Measurements from ENCODE around the gene ZNF263.

Gene ZNF263

DNA sequence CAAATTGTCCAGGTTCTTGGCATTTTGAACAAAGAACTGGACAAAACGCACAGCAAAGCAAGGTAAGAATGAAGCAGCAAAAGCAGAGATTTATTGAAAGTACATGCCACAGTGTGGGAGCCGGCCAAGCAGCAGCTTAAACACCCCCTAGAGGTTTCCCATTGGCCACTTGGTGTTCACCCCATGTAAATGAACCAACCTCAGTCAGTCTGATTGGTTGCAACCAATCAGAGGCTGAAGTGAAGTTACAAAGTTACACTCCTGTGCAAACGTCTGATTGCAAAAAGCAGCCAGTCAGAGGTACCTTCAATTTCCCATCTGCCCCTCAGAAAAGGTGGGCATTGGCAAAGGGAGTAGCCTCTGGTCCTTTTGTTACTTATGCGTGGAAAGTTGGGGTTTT is 8.8 kb upstream of the ZNF263 start:
- no peaks in the 10 kb centered on the region for H3K36me3 ChIP-seq (ENCODE audit: control insufficient read depth, insufficient read depth, low read length)
- no peaks in the 10 kb centered on the region for H3K27me3 ChIP-seq (ENCODE audit: control insufficient read depth, insufficient read depth, low read length)
- no peak overlapping the region for H3K4me3 ChIP-seq (ENCODE audit: low read length)
- H3K4me1 ChIP-seq (ENCODE audit: control insufficient read depth, insufficient read depth, low read length) = no peaks in the 10 kb centered on the region
- no peaks in the 10 kb centered on the region for H3K9me3 ChIP-seq (ENCODE audit: control insufficient read depth, low read length)
- H3K9ac ChIP-seq (ENCODE audit: low read length) = no peak overlapping the region

DNA sequence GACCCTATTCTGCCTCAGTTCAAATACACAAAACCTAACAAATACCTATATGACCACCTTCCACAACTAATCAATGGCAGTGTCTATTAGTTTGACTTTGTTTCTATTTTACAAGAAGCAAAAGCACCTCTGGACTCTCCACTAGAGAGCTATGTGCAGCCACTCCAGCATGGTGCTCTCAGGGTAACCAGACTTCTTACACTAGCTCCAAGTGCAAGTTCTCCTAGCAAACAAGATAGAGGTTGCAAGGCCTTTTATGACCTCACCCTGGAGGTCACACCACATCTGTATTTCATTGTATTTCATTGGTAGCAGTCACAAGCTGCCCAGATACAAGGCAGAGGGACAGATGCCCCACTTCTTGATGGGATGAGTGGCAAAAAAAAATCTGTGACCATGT is 8.3 kb upstream of the ZNF263 start:
- Histone ChIP-seq H3K9ac (ENCODE audit: low read length) (no peak overlapping the region), H3K4me1 (ENCODE audit: control insufficient read depth, insufficient read depth, low read length) (no peaks in the 10 kb centered on the region), H3K4me3 (ENCODE audit: low read length) (no peak overlapping the region), H3K27me3 (ENCODE audit: control insufficient read depth, insufficient read depth, low read length) (no peaks in the 10 kb centered on the region), H3K36me3 (ENCODE audit: control insufficient read depth, insufficient read depth, low read length) (no peaks in the 10 kb centered on the region), H3K9me3 (ENCODE audit: control insufficient read depth, low read length) (no peaks in the 10 kb centered on the region)

DNA sequence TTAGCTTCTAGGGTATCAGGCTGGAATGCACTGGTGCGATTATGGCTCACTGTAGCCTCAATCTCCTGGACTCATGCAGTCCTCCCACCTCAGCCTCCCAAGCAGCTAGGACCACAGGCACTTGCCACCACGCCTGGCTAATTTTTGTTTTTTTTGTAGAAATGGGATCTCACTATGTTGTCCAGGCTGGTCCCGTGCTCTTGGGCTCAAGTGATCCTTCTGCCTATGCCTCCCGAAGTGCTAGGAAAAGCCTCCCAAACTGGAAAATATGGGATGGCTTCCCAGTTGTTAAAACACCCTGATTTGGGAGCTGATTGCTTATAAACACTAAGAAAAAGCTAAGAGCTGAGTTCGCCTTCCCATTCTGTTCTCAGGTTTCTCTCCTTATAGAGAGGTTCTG is 6.6 kb upstream of the ZNF263 start:
- no peaks in the 10 kb centered on the region for H3K27me3 ChIP-seq (ENCODE audit: control insufficient read depth, insufficient read depth, low read length)
- H3K36me3 ChIP-seq (ENCODE audit: control insufficient read depth, insufficient read depth, low read length) = no peaks in the 10 kb centered on the region
- H3K9me3 ChIP-seq (ENCODE audit: control insufficient read depth, low read length) = no peaks in the 10 kb centered on the region
- H3K4me1 ChIP-seq (ENCODE audit: control insufficient read depth, insufficient read depth, low read length) = no peaks in the 10 kb centered on the region
- no peak overlapping the region for H3K4me3 ChIP-seq (ENCODE audit: low read length)
- H3K9ac ChIP-seq (ENCODE audit: low read length) = no peak overlapping the region

DNA sequence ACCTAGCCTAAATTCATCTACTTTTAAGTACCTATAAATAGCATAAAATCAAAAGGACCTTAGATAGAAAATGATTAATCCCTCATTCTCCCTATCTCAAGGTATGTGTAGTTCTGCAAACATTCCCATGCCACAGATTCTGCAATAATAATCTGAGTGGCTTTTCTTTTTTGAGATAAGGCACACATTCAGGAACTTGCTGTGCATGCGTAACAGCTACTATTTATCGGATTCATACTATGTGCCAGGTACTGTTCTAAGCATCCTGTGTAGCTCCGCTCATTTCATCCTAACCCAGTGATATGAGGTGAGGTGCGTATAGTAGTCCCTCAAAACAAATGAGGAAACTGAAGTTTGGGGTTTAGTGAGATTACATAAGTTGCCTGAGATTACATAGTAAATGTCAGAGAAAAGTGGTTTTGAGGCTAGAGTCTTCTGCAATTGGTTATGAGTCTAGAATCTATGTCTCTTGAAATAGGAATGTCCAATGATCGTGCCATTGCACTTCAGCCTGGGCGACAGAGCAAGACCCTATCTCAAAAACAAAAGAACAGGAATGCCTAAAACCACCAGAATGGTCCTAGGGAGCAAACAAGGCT is 2.0 kb upstream of the ZNF263 start:
- Histone ChIP-seq H3K4me3 (ENCODE audit: low read length) (no peak overlapping the region), H3K4me1 (ENCODE audit: control insufficient read depth, insufficient read depth, low read length) (peaks cover 6% of the 10 kb centered on the region), H3K9ac (ENCODE audit: low read length) (no peak overlapping the region), H3K9me3 (ENCODE audit: control insufficient read depth, low read length) (no peaks in the 10 kb centered on the region), H3K27me3 (ENCODE audit: control insufficient read depth, insufficient read depth, low read length) (no peaks in the 10 kb centered on the region), H3K36me3 (ENCODE audit: control insufficient read depth, insufficient read depth, low read length) (peaks cover 7% of the 10 kb centered on the region)

DNA sequence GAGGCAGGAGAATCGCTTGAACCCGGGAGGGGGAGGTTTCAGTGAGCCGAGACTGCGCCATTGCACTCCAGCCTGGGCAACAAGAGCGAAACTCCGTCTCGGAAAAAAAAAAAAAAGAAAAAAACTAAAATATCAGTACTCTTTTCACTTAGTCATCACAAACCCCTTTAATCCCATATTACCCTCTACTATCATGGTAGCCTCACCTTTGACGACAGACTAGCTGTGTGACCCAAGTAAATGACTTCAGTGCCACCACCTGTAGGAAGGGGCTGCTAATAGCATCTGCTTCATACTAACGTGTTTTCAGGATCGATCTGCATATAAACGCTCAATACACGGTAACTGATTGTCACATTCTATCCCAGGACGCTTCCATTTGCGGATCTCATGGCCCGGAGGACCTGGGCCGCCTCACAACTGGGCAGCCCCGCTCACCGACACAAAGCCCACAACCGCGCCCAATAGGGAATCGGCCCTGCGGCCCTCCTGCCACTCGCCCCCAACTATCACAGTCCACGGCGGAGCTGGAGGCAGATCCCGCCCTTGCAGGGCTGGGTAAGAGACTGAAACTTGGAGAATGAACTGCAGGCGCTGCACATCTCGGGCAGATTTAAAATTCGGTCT is 1.1 kb upstream of the ZNF263 start:
- no peaks in the 10 kb centered on the region for H3K27me3 ChIP-seq (ENCODE audit: control insufficient read depth, insufficient read depth, low read length)
- H3K36me3 ChIP-seq (ENCODE audit: control insufficient read depth, insufficient read depth, low read length) = peaks cover 13% of the 10 kb centered on the region
- no peaks in the 10 kb centered on the region for H3K9me3 ChIP-seq (ENCODE audit: control insufficient read depth, low read length)
- peak overlapping the region; percentile 85 for H3K4me3 ChIP-seq (ENCODE audit: low read length)
- peaks cover 6% of the 10 kb centered on the region for H3K4me1 ChIP-seq (ENCODE audit: control insufficient read depth, insufficient read depth, low read length)
- H3K9ac ChIP-seq (ENCODE audit: low read length) = peak overlapping the region; percentile 81

DNA sequence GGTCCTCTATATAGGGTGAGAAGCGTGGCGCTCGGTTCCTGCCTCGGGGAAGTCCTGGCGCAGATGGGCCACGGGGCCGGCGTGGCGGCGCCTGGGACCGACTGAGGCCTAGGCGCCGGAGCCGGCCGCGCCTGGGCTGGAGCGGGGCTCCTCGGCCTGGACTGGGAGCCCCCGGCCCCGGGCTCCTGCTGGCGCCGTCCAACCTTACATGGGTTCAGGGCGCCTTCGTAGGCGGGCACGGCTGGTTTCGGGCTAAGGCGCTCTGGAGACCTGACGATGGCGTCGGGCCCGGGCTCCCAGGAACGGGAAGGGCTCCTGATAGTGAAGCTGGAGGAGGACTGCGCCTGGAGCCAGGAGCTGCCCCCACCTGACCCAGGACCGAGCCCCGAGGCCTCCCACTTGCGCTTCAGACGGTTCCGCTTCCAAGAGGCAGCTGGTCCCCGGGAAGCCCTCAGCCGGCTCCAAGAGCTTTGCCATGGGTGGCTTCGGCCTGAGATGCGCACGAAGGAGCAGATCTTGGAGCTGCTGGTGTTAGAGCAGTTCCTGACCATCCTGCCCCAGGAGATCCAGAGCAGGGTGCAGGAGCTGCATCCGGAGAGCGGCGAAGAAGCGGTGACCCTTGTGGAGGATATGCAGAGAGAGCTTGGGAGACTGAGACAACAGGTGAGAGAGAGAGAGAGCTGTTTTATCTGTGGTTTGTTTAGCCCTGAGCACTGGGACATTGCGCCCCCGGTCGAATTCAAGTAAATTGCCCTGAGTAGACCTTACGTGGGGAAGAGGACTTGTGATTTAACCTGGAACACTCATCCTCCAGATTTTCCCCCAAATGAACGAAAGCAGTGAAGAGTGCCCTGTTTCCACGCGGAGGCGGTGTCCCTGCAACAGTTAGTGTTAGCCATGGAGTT is 504 bp downstream of the ZNF263 start:
- peaks cover 13% of the 10 kb centered on the region for H3K36me3 ChIP-seq (ENCODE audit: control insufficient read depth, insufficient read depth, low read length)
- peak overlapping the region; percentile 81 for H3K9ac ChIP-seq (ENCODE audit: low read length)
- peaks cover 7% of the 10 kb centered on the region for H3K9me3 ChIP-seq (ENCODE audit: control insufficient read depth, low read length)
- no peaks in the 10 kb centered on the region for H3K27me3 ChIP-seq (ENCODE audit: control insufficient read depth, insufficient read depth, low read length)
- H3K4me1 ChIP-seq (ENCODE audit: control insufficient read depth, insufficient read depth, low read length) = peaks cover 6% of the 10 kb centered on the region
- peak overlapping the region; percentile 85 for H3K4me3 ChIP-seq (ENCODE audit: low read length)

DNA sequence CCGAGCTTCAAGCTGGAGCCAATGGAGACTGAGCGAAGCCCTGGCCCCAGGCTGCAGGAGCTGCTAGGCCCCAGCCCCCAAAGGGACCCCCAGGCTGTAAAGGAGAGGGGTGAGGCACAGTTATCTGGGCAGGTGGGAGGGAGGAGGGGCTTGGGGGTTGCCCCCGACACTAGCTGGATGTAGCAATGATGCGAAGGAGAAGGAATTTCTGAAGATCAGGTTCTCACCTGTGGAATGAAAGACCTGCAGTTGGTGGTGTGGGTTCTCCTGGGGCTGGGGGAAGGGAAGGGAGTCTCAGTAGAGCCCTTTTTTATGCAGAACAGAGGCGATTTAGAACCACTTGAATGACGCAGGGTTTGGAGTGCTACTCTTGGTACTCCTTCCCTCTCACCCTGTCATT is 1.8 kb downstream of the ZNF263 start:
- no peaks in the 10 kb centered on the region for H3K27me3 ChIP-seq (ENCODE audit: control insufficient read depth, insufficient read depth, low read length)
- H3K9me3 ChIP-seq (ENCODE audit: control insufficient read depth, low read length) = peaks cover 21% of the 10 kb centered on the region
- no peak overlapping the region for H3K4me3 ChIP-seq (ENCODE audit: low read length)
- H3K36me3 ChIP-seq (ENCODE audit: control insufficient read depth, insufficient read depth, low read length) = peaks cover 25% of the 10 kb centered on the region
- no peak overlapping the region for H3K9ac ChIP-seq (ENCODE audit: low read length)
- peaks cover 6% of the 10 kb centered on the region for H3K4me1 ChIP-seq (ENCODE audit: control insufficient read depth, insufficient read depth, low read length)

DNA sequence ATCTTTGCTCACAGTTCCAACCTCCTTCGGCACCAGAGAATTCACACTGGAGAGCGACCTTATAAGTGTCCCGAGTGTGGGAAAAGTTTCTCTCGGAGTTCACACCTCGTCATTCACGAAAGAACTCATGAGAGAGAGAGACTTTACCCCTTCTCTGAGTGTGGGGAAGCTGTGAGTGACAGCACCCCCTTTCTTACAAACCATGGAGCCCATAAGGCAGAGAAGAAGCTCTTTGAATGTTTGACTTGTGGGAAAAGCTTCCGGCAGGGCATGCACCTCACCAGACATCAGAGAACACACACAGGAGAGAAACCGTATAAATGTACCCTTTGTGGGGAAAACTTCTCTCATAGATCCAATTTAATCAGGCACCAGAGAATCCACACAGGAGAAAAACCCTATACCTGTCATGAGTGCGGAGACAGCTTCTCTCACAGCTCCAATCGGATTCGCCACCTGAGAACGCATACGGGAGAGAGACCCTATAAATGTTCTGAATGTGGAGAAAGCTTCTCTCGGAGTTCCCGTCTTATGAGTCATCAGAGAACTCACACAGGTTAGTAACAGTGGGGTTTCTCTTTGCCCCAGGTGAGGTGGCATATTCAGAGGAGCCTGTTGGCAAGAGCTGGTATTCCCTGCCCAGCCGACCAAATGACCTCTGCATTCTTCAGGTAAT is 6.8 kb downstream of the ZNF263 start:
- Histone ChIP-seq H3K4me1 (ENCODE audit: control insufficient read depth, insufficient read depth, low read length) (no peaks in the 10 kb centered on the region), H3K9me3 (ENCODE audit: control insufficient read depth, low read length) (peaks cover 35% of the 10 kb centered on the region), H3K9ac (ENCODE audit: low read length) (no peak overlapping the region), H3K27me3 (ENCODE audit: control insufficient read depth, insufficient read depth, low read length) (no peaks in the 10 kb centered on the region), H3K4me3 (ENCODE audit: low read length) (peak overlapping the region; percentile 9), H3K36me3 (ENCODE audit: control insufficient read depth, insufficient read depth, low read length) (peaks cover 34% of the 10 kb centered on the region)

DNA sequence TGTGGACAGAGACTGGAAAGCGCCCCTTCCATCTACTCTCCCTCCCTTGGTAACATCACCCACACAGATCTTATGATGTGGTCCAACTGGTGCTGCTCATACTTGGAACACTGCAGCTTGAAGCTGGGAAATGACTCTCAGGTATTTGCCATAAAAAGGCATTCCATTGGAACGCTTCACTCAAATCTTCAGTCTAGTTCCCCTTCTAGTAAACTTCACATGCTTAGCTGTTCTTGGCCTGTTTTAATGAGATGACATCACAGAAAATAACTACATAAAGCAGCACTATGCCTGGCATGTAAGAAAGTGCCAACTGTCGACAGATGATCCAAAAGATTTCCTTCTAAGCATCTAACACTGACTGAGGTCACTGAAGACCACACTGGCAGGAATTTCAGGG is 9.3 kb downstream of the ZNF263 start:
- Histone ChIP-seq H3K9me3 (ENCODE audit: control insufficient read depth, low read length) (peaks cover 44% of the 10 kb centered on the region), H3K27me3 (ENCODE audit: control insufficient read depth, insufficient read depth, low read length) (no peaks in the 10 kb centered on the region), H3K36me3 (ENCODE audit: control insufficient read depth, insufficient read depth, low read length) (peaks cover 21% of the 10 kb centered on the region), H3K4me3 (ENCODE audit: low read length) (no peak overlapping the region), H3K9ac (ENCODE audit: low read length) (no peak overlapping the region), H3K4me1 (ENCODE audit: control insufficient read depth, insufficient read depth, low read length) (no peaks in the 10 kb centered on the region)

DNA sequence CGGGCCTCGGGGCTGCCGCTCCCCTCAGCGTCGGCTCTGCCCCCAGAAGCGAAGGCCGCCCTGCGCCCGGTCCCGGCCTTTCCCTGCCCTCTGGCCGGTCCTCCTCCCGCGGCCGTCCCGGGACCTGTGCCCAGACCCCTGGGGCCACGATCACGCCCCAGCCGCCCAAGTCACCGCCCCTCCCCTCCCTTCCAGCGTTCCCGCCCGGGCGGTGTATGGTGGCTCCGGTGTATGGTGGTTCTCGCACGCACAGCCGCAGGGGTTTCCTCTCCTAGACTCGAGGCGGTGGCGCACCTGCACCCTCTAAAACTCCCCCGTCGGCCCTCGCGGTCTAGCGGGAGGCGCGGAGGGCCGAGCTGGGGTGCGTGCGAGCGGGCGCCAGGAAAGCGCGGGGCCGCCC is 11.9 kb downstream of the ZNF263 start:
- Histone ChIP-seq H3K27me3 (ENCODE audit: control insufficient read depth, insufficient read depth, low read length) (no peaks in the 10 kb centered on the region), H3K4me1 (ENCODE audit: control insufficient read depth, insufficient read depth, low read length) (no peaks in the 10 kb centered on the region), H3K4me3 (ENCODE audit: low read length) (no peak overlapping the region), H3K9me3 (ENCODE audit: control insufficient read depth, low read length) (peaks cover 27% of the 10 kb centered on the region), H3K36me3 (ENCODE audit: control insufficient read depth, insufficient read depth, low read length) (peaks cover 8% of the 10 kb centered on the region), H3K9ac (ENCODE audit: low read length) (no peak overlapping the region)

DNA sequence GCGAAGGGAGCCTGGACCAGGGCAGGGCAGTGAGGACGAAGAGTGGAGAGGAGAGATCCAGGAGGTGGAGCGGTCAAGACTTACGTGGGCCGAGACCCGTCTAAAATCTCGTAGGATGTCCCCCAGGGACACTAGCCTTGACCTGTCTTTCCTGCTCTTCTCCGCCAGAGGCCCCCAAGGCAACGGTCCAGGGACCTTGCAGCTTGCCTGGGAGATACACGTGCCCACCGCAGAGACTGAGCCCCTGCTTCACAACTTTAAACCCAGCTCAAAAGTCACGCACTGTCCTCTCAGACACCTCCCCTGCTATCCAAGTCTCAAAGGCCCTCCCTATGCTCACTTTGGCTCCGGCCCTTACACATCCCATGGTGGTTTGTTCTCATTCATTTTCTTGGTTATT is 12.5 kb downstream of the ZNF263 start:
- peaks cover 21% of the 10 kb centered on the region for H3K9me3 ChIP-seq (ENCODE audit: control insufficient read depth, low read length)

DNA sequence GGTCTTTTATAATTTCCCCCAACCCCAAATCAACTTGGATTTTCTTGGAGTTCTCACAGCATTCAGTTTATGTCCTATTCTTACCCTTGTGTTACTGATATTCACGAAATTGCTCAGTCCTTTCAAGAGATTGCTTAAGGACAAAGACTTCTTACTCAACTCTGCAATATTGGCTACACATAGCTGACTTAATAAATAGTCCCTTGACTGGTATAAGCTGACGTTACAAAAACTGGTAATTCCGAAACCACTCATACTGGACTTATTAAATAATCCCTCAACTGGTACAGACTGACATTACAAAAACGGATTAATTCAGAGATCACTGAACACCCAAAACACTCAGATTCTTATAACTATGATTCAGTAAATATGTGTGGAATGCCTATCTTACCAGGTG is 21.1 kb downstream of the ZNF263 start:
- Histone ChIP-seq H3K9ac (ENCODE audit: low read length) (no peak overlapping the region), H3K4me1 (ENCODE audit: control insufficient read depth, insufficient read depth, low read length) (peaks cover 6% of the 10 kb centered on the region), H3K4me3 (ENCODE audit: low read length) (peak overlapping the region; percentile 75), H3K9me3 (ENCODE audit: control insufficient read depth, low read length) (peaks cover 52% of the 10 kb centered on the region), H3K36me3 (ENCODE audit: control insufficient read depth, insufficient read depth, low read length) (peaks cover 7% of the 10 kb centered on the region), H3K27me3 (ENCODE audit: control insufficient read depth, insufficient read depth, low read length) (no peaks in the 10 kb centered on the region)

More for the DNA sequence above, 12.5 kb downstream of the ZNF263 start:
- no peaks in the 10 kb centered on the region for H3K27me3 ChIP-seq (ENCODE audit: control insufficient read depth, insufficient read depth, low read length)
- H3K36me3 ChIP-seq (ENCODE audit: control insufficient read depth, insufficient read depth, low read length) = peaks cover 3% of the 10 kb centered on the region
- H3K4me3 ChIP-seq (ENCODE audit: low read length) = no peak overlapping the region
- no peak overlapping the region for H3K9ac ChIP-seq (ENCODE audit: low read length)
- no peaks in the 10 kb centered on the region for H3K4me1 ChIP-seq (ENCODE audit: control insufficient read depth, insufficient read depth, low read length)
